Esophagus squamous epithelium (tissue), 5 donors: ENCODE measurements around the gene AHR. TPM values are rescaled to one million over a fixed set of nuclear protein-coding genes. Genes with fewer than 3 reads are reported as not detected.

Experiments
- DNase-seq: peaks from one replicate; lab custom pipeline; 2025; lab: John Stamatoyannopoulos, UW
- H3K27ac ChIP-seq, 4 donors: fragments of 200-600 bp; sonication (generic); one replicate each; pipeline ENCODE4 v1.5.1; 2016 to 2019; ENCODE audit warnings: mild to moderate bottlenecking in 1 of 4
- H3K27me3 ChIP-seq, 4 donors: fragments of 200-600 bp; sonication (generic); 1 replicate in 3 of 4; 2 replicates in 1 of 4; pipeline versions ENCODE4 v1.5.1 to v1.6.0; 2017 to 2021; ENCODE audit warnings: antibody characterized with exemption in 1 of 4
- H3K36me3 ChIP-seq, 3 donors: fragments of 200-600 bp; sonication (generic); one replicate each; pipeline ENCODE4 v1.5.1; 2016 to 2019
- H3K4me1 ChIP-seq, 3 donors: fragments of 200-600 bp; sonication (generic); one replicate each; pipeline ENCODE4 v1.5.1; 2017 to 2019
- H3K4me3 ChIP-seq, 4 donors: fragments of 200-600 bp; sonication (generic); 1 replicate in 3 of 4; 2 replicates in 1 of 4; pipeline ENCODE4 v1.5.1; 2016 to 2019; ENCODE audit warnings: mild to moderate bottlenecking in 2 of 4, moderate library complexity in 1 of 4
- H3K9me3 ChIP-seq, 3 donors: fragments of 200-600 bp; sonication (generic); one replicate each; pipeline ENCODE4 v1.5.1; 2016 to 2019
- POLR2A ChIP-seq, 4 donors: fragments of 450-650 bp; IDR thresholded peaks; one replicate each; pipeline ENCODE4 v1.6.1; 2017; ENCODE audit warnings: antibody characterized with exemption in 4 of 4, mild to moderate bottlenecking in 4 of 4, moderate library complexity in 3 of 4
- WGBS, 2 donors: methylation state at CpG; one replicate each; pipeline ENCODE4 v1.1.5; 2018; 5-methylcytosine and 5-hydroxymethylcytosine counted together
- intact Hi-C: fragments of 100-400 bp; cut with DNase I; formaldehyde crosslinking; loops from one replicate; pipeline ENCODE4 v1.15.0; 2022
- total RNA-seq, 4 donors: library from RNA; depleted of rRNA; stranded (reverse); fragments of >200 nt; gene quantifications; one replicate each; pipeline ENCODE4 v1.1.0, GENCODE V29; 2016
- TF ChIP-seq, protein P1 (sequence below), 6 experiments: fragments of 450-650 bp in 4 of 6; fragments of 200-600 bp in 2 of 6; sonication (generic) in 2 of 6; IDR thresholded peaks; one replicate each; pipeline ENCODE4 v1.5.1; 2016 to 2019; ENCODE audit warnings: antibody characterized with exemption in 6 of 6, mild to moderate bottlenecking in 4 of 6, moderate library complexity in 4 of 6
- donor health status: DM: yes; HTN: yes; CAD: no.

AHR gene
- total RNA-seq, 4 donors from 2014 or later, result 29.8 to 89.5 (median 57.5) TPM

DNA sequence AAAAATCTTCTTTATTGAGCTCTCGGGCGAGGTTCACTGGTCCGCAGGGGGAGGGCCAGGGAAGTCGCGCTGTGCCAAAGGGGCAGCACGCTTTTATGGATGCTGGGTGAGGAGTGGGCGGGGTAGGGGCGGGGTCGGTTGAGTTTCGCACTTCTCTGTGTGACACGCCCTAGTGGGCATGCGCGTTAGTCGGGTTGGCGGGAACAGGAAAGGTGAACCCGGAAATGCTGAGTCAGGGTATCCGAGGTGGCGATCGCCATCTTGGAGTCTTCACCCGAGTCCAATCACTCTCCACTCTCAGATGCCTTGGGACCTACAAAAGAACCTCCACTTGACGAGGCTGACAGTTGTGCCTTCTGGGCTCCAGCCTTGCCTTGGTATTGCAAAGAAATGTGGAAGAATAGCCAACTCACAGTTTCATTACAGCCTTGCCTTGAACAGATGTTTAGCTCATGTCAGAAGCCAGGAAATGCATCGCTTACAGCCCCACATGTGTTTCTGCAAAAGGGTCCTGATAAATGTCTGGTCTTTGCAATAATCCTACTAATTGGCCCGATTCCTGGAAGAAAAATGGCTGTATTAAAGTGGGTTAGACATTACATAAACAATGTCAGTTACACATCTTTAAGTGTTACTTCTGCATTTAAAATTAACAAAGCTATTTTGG is 64.1 kb downstream of the AHR start:
- Histone ChIP-seq H3K4me3 (no peak overlapping the region), H3K27me3 (no peaks in the 10 kb centered on the region), H3K36me3 (peaks cover 0 to 5% (median 0%) of the 10 kb centered on the region in 3 donors), H3K27ac (no peak overlapping the region), H3K9me3 (peaks cover 0 to 3% (median 0%) of the 10 kb centered on the region in 3 donors), H3K4me1 (peaks cover 0 to 4% (median 0%) of the 10 kb centered on the region in 3 donors)
- 76 to 92% methylated on average over 9 to 22 of the region's 23 CpGs for WGBS, 2 donors
- intact Hi-C loops, result no loop called here
- no peak for DNase-seq
- no peak for TF ChIP-seq POLR2A (IDR thresholded peaks at IDR 0.05)
- TF ChIP-seq, protein P1, sequence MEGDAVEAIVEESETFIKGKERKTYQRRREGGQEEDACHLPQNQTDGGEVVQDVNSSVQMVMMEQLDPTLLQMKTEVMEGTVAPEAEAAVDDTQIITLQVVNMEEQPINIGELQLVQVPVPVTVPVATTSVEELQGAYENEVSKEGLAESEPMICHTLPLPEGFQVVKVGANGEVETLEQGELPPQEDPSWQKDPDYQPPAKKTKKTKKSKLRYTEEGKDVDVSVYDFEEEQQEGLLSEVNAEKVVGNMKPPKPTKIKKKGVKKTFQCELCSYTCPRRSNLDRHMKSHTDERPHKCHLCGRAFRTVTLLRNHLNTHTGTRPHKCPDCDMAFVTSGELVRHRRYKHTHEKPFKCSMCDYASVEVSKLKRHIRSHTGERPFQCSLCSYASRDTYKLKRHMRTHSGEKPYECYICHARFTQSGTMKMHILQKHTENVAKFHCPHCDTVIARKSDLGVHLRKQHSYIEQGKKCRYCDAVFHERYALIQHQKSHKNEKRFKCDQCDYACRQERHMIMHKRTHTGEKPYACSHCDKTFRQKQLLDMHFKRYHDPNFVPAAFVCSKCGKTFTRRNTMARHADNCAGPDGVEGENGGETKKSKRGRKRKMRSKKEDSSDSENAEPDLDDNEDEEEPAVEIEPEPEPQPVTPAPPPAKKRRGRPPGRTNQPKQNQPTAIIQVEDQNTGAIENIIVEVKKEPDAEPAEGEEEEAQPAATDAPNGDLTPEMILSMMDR (IDR thresholded peaks at IDR 0.05), result no peak

DNA sequence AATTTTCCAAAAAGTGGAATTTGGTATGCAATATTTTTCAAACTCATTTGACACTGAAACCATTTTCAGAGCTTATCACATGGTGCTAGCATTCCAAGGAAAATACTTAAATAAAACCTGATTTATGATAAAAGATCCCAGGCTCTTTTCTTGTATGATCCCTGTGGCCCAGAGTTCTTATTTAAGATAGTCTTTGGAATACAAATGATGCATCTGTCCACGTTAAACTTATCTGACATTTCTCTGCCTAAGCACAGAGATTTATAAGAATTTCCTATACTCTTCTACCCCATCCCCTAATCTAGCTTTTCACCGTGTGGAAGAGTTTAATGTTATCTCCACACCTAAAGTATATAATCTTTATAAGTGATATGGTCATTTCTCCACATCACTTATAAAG is 66.2 kb downstream of the AHR start:
- no peaks in the 10 kb centered on the region for H3K27me3 ChIP-seq
- 79 to 89% methylated on average over 2 of the region's 2 CpGs for WGBS, 2 donors
- H3K4me3 ChIP-seq, result no peak overlapping the region
- intact Hi-C loops, result no loop called here
- no peak for DNase-seq
- TF ChIP-seq POLR2A (IDR thresholded peaks at IDR 0.05), result no peak
- TF ChIP-seq, protein P1 (IDR thresholded peaks at IDR 0.05), result no peak
- no peak overlapping the region for H3K27ac ChIP-seq
- no peaks in the 10 kb centered on the region for H3K9me3 ChIP-seq
- peaks cover 0 to 24% (median 8%) of the 10 kb centered on the region in 3 donors for H3K4me1 ChIP-seq
- H3K36me3 ChIP-seq, result no peaks in the 10 kb centered on the region

DNA sequence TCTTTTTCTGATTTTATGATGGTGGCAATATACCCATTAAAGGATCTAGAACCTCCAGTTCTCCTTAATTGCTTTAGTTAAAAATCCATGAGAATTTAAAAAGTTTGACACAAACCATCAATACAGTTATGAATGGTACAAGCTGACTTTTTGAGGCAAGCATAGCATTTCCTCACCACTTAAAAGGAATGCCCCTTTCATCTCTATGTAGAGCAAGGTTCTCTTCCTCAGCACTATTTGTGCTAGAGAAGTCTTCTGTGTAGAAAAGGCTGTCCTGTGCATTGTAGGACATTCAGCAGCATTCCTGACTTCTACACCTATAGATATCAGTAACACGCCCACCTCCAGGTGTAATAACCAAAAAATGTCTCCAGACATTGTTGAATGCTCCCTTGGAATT is 67.3 kb downstream of the AHR start:
- WGBS, 2 donors, result 83 to 100% methylated on average over 1 of the region's 1 CpG
- Histone ChIP-seq H3K36me3 (no peaks in the 10 kb centered on the region), H3K27ac (no peak overlapping the region), H3K27me3 (no peaks in the 10 kb centered on the region), H3K4me3 (no peak overlapping the region), H3K4me1 (peaks cover 0 to 35% (median 17%) of the 10 kb centered on the region in 3 donors), H3K9me3 (no peaks in the 10 kb centered on the region)
- no peak for DNase-seq
- intact Hi-C loops, result no loop called here
- no peak for TF ChIP-seq POLR2A (IDR thresholded peaks at IDR 0.05)
- TF ChIP-seq, protein P1 (IDR thresholded peaks at IDR 0.05), result no peak

DNA sequence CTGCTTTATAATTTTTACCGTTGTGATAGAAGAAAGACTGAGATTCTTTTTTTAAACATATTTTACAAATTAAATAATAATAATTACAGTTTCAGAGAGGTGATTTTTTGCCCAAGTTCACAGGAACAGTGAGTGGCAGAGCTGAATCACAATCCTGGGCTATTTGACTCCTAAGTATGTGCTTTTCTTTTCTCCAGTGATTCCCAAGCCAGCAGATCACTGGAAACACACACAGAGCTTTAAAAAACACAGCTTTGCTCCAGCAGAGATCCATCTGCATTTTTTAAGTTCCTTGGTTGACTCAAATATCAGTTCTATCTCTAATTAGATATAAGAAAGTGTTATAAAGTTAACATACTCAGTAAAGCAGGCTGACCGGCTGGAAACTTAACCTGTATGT is 69.0 kb downstream of the AHR start:
- H3K4me3 ChIP-seq, result no peak overlapping the region
- no peak for DNase-seq
- H3K4me1 ChIP-seq, result peaks cover 3 to 52% (median 32%) of the 10 kb centered on the region in 3 donors
- TF ChIP-seq, protein P1 (IDR thresholded peaks at IDR 0.05), result no peak
- TF ChIP-seq POLR2A (IDR thresholded peaks at IDR 0.05), result no peak
- 71% methylated on average over 2 of the region's 2 CpGs for WGBS, 2 donors
- intact Hi-C loops, result no loop called here
- peak overlapping the region in 2 of 4 donors; percentile 10 to 31 for H3K27ac ChIP-seq
- H3K36me3 ChIP-seq, result no peaks in the 10 kb centered on the region
- H3K27me3 ChIP-seq, result no peaks in the 10 kb centered on the region
- no peaks in the 10 kb centered on the region for H3K9me3 ChIP-seq

DNA sequence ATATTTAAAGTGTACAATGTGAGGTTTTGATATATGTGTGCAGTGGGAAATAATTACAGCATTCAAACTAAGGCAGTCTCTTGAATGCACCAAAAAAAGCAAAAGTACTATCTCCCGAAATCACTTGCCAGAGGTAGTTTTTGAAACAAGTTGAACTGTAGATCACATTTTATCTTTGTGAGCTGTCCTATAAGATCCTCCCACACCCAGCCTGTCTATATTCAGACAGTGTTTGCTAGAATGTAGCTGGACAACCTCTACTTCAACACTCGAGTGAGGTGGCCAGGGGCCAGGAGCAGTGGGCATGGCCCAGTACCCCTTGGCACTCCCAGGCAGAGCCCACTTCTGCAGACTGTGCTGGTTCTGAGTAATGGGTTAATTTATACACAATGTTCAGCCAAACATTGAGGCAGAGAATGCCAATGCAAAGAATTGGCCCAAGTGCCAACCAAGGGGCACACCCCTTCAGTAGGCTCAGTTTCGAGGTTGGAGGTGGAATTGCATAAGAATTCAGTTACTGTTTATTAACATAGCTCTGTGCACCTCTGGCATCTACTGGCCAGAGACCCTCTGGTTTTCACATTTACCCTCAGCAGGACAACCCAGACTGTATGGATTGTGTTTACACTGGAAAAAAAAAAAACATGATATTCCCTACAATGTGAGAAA is 70.5 kb downstream of the AHR start:
- Histone ChIP-seq H3K4me3 (no peak overlapping the region), H3K9me3 (no peaks in the 10 kb centered on the region), H3K27me3 (no peaks in the 10 kb centered on the region), H3K4me1 (peaks cover 3 to 54% (median 32%) of the 10 kb centered on the region in 3 donors), H3K27ac (peak overlapping the region in 3 of 4 donors; percentile 32 to 75 (median 70)), H3K36me3 (no peaks in the 10 kb centered on the region)
- DNase-seq, result no peak
- no peak for TF ChIP-seq POLR2A (IDR thresholded peaks at IDR 0.05)
- TF ChIP-seq, protein P1 (IDR thresholded peaks at IDR 0.05), result no peak
- 59 to 60% methylated on average over 3 of the region's 3 CpGs for WGBS, 2 donors
- intact Hi-C loops, result no loop called here
